K562 (cell line): ENCODE measurements around the gene DPM2. TPM values are rescaled to one million over a fixed set of nuclear protein-coding genes. Genes with fewer than 3 reads are reported as not detected.

ENCODE experiments used
- BCL6 ChIP-seq: fragments of 250-450 bp; sonication (Bioruptor Pico); IDR thresholded peaks from 2 replicates; pipeline ENCODE4 v1.4.0; 2020
- CBX5 ChIP-seq: IDR thresholded peaks from 2 replicates; pipeline ENCODE4 v1.6.1; 2014; ENCODE audit warnings: low read depth, borderline replicate concordance
- DMBX1 ChIP-seq: fragments of 250-450 bp; sonication (Bioruptor Pico); IDR thresholded peaks from 2 replicates; pipeline ENCODE4 v1.8.0; 2022; ENCODE audit warnings: inconsistent platforms, mild to moderate bottlenecking, moderate library complexity, borderline replicate concordance
- DPF2 ChIP-seq: fragments of 450-650 bp; IDR thresholded peaks from 2 replicates; pipeline ENCODE4 v1.6.1; 2016
- FIP1L1 ChIP-seq: fragments of 200-400 bp; formaldehyde crosslinking; IDR thresholded peaks from 2 replicates; pipeline ENCODE4 v1.6.1; 2018; ENCODE audit warnings: mild to moderate bottlenecking, low read depth, low read length; ENCODE audit not compliant: poor library complexity, severe bottlenecking
- GABPA ChIP-seq: fragments of 200-800 bp; sonication (Bioruptor generic); conservative IDR thresholded peaks from 2 replicates; pipeline ENCODE4 v1.6.1; 2016; ENCODE audit warnings: low read depth, missing genetic modification characterization, missing compliant biosample characterization
- KDM4B ChIP-seq, 2 experiments: fragments of 450-650 bp in 1 of 2; sonication (generic) in 1 of 2; IDR thresholded peaks; 2 replicates each; pipeline ENCODE4 v1.6.1; 2016 to 2017; ENCODE audit warnings: borderline replicate concordance in 2 of 2, antibody characterized with exemption in 1 of 2, low read depth in 1 of 2, mild to moderate bottlenecking in 1 of 2
- L3MBTL2 ChIP-seq: fragments of 450-650 bp; IDR thresholded peaks from 2 replicates; pipeline ENCODE4 v1.6.1; 2016; ENCODE audit warnings: mild to moderate bottlenecking, moderate library complexity
- MLX ChIP-seq, 2 experiments: fragments of 450-650 bp in 1 of 2; sonication (generic) in 1 of 2; formaldehyde crosslinking; conservative IDR thresholded peaks; 2 replicates each; pipeline versions ENCODE4 v1.4.0 to v1.8.1; 2020 to 2022; ENCODE audit warnings: mild to moderate bottlenecking in 1 of 2, missing genetic modification reagents in 1 of 2
- RBFOX2 ChIP-seq: fragments of 200-400 bp; formaldehyde crosslinking; IDR thresholded peaks from 2 replicates; pipeline ENCODE4 v1.6.1; 2017; ENCODE audit warnings: low read depth, mild to moderate bottlenecking, low read length, moderate library complexity
- STAT5A ChIP-seq: IDR thresholded peaks from 2 replicates; pipeline ENCODE4 v1.6.1; 2012; ENCODE audit warnings: low read length, inconsistent platforms, borderline replicate concordance
- TAF1 ChIP-seq: IDR thresholded peaks from 2 replicates; pipeline ENCODE4 v1.6.1; 2011; ENCODE audit warnings: mild to moderate bottlenecking, low read length, moderate library complexity; ENCODE audit not compliant: insufficient read depth, control insufficient read depth, severe bottlenecking; ENCODE audit errors: extremely low read depth
- VEZF1 ChIP-seq: fragments of 200-800 bp; sonication (Bioruptor generic); IDR thresholded peaks from 2 replicates; pipeline ENCODE4 v1.6.1; 2017; ENCODE audit warnings: missing genetic modification characterization, missing compliant biosample characterization
- polyA plus RNA-seq, 8 experiments: library from polyadenylated mRNA; depleted of rRNA in 4 of 8; stranded (reverse) in 5 of 8; unstranded in 3 of 8; fragments of >200 nt; fragmentation: Nextera tagmentation in 2 of 8; fragmentation: Illumina TruSeq in 1 of 8; extraction: Ambion mirVana in 2 of 8; extraction: Trizol in 1 of 8; gene quantifications; 2 replicates each; pipeline versions ENCODE4 v1.2.1 to v1.2.3, GENCODE V29; 2011 to 2014; ENCODE audit warnings: inconsistent platforms in 1 of 8, missing spikeins in 1 of 8
- total RNA-seq, 7 experiments: library from RNA; depleted of rRNA in 6 of 7; stranded (reverse); fragments of >200 nt in 6 of 7; fragmentation: Illumina TruSeq in 2 of 7; extraction: Trizol in 2 of 7; gene quantifications; 2 replicates each; pipeline versions ENCODE4 v1.2.1 to v1.2.3, GENCODE V29; 2011 to 2021; ENCODE audit warnings: low replicate concordance in 1 of 7
- TF ChIP-seq, protein P1 (sequence below), 2 experiments: fragments of 450-650 bp; formaldehyde crosslinking in 1 of 2; IDR thresholded peaks; 2 replicates each; pipeline versions ENCODE4 v1.4.0 to v1.6.1; 2014 to 2020; ENCODE audit warnings: mild to moderate bottlenecking in 2 of 2, borderline replicate concordance in 1 of 2, low read depth in 1 of 2

DPM2 gene
- total and polyA plus RNA-seq, 9 of the 15 experiments (the other 6 are each of a cell fraction or from before 2014, with no cell fraction given), result 43.5 to 126 (median 71.1) TPM

- TF ChIP-seq, protein P1, sequence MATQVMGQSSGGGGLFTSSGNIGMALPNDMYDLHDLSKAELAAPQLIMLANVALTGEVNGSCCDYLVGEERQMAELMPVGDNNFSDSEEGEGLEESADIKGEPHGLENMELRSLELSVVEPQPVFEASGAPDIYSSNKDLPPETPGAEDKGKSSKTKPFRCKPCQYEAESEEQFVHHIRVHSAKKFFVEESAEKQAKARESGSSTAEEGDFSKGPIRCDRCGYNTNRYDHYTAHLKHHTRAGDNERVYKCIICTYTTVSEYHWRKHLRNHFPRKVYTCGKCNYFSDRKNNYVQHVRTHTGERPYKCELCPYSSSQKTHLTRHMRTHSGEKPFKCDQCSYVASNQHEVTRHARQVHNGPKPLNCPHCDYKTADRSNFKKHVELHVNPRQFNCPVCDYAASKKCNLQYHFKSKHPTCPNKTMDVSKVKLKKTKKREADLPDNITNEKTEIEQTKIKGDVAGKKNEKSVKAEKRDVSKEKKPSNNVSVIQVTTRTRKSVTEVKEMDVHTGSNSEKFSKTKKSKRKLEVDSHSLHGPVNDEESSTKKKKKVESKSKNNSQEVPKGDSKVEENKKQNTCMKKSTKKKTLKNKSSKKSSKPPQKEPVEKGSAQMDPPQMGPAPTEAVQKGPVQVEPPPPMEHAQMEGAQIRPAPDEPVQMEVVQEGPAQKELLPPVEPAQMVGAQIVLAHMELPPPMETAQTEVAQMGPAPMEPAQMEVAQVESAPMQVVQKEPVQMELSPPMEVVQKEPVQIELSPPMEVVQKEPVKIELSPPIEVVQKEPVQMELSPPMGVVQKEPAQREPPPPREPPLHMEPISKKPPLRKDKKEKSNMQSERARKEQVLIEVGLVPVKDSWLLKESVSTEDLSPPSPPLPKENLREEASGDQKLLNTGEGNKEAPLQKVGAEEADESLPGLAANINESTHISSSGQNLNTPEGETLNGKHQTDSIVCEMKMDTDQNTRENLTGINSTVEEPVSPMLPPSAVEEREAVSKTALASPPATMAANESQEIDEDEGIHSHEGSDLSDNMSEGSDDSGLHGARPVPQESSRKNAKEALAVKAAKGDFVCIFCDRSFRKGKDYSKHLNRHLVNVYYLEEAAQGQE (IDR thresholded peaks at IDR 0.05; ENCODE audit: borderline replicate concordance), result no peak
- TF ChIP-seq, protein P1 (CRISPR knock-in tag; IDR thresholded peaks at IDR 0.05; ENCODE audit: low read depth), result 0 out of 2 replicates have a peak, but pooled peaks have one; percentile 48
- TF ChIP-seq RBFOX2 (peak; percentile 71), FIP1L1 (peak; percentile 89), L3MBTL2 (no peak), DMBX1 (CRISPR knock-in tag) (0 out of 2 replicates have a peak, but pooled peaks have one; percentile 37), STAT5A (no peak), TAF1 (peak; percentile 38), KDM4B (IDR thresholded peaks at IDR 0.05; ENCODE audit: borderline replicate concordance in 2 of 2, low read depth in 1 of 2) (no peak), BCL6 (no peak), DPF2 (no peak), VEZF1 (CRISPR knock-in tag) (peak; percentile 80), CBX5 (no peak), MLX (CRISPR knock-in tag; conservative IDR thresholded peaks at IDR 0.05) (no peak), GABPA (tag) (peak; percentile 41)
Measured at GRCh38 chr9:127899128-127899943, 38.3 kb downstream of the DPM2 start, which contains the start of gene ST6GALNAC6 (continued).
